Aorta (tissue), 5 donors: ENCODE data around the gene TRIM65. TPM values are rescaled to one million over a fixed set of nuclear protein-coding genes. Genes with fewer than 3 reads are reported as not detected.
A peak's percentile ranks its signal among the peaks of the same experiment; 100 is the strongest.

Source experiments
- ATAC-seq: fragments of 200-7000 bp; cut with Tn5 transposase; one replicate; pipeline ENCODE4 v1.9.1; 2022; ENCODE audit warnings: moderate library complexity; ENCODE audit not compliant: low FRiP score
- DNase-seq, 2 donors: peaks; one replicate each; pipeline ENCODE4 v3.0.0-alpha.2; 2020
- H3K27ac ChIP-seq, 2 donors: one replicate each; pipeline ENCODE4 v1.5.1; 2013; ENCODE audit warnings: low read length in 2 of 2, mild to moderate bottlenecking in 2 of 2, moderate library complexity in 2 of 2, control low read depth in 1 of 2, inconsistent platforms in 1 of 2, low read depth in 1 of 2
- H3K27me3 ChIP-seq, 2 donors: one replicate each; pipeline ENCODE4 v1.6.1; 2013; ENCODE audit warnings: control low read depth in 1 of 2, low read length in 1 of 2, mild to moderate bottlenecking in 1 of 2, moderate library complexity in 1 of 2; ENCODE audit not compliant: insufficient read depth in 2 of 2, control insufficient read depth in 1 of 2
- H3K36me3 ChIP-seq, 2 donors: one replicate each; pipeline ENCODE4 v1.6.1; 2013; ENCODE audit warnings: control low read depth in 1 of 2, low read length in 1 of 2, mild to moderate bottlenecking in 1 of 2; ENCODE audit not compliant: insufficient read depth in 2 of 2, control insufficient read depth in 1 of 2
- H3K4me1 ChIP-seq, 2 donors: one replicate each; pipeline ENCODE4 v1.6.1; 2013; ENCODE audit warnings: low read length in 2 of 2, control low read depth in 1 of 2, mild to moderate bottlenecking in 1 of 2, moderate library complexity in 1 of 2; ENCODE audit not compliant: insufficient read depth in 2 of 2, control insufficient read depth in 1 of 2
- H3K4me3 ChIP-seq, 2 donors: one replicate each; pipeline ENCODE4 v1.5.1; 2013; ENCODE audit warnings: low read length in 2 of 2, control low read depth in 1 of 2, mild to moderate bottlenecking in 1 of 2
- H3K9me3 ChIP-seq: one replicate; pipeline ENCODE4 v1.6.1; 2013; ENCODE audit warnings: mild to moderate bottlenecking, low read length; ENCODE audit not compliant: control insufficient read depth
- WGBS, 2 donors: extraction: QIAGEN DNeasy Blood & Tissue Kit; methylation state at CpG; one replicate each; pipeline ENCODE4 v1.1.7; 2013; 5-methylcytosine and 5-hydroxymethylcytosine counted together
- intact Hi-C, 2 donors: fragments of 100-400 bp; cut with DNase I; formaldehyde crosslinking; loops; one replicate each; pipeline versions ENCODE4 v1.14.2 to v1.15.0; 2022
- polyA plus RNA-seq, 2 donors: library from polyadenylated mRNA; stranded (reverse); fragments of 200-250 nt; gene quantifications; one replicate each; pipeline ENCODE4 v1.2.3, GENCODE V29; 2013
- total RNA-seq, 2 donors: library from RNA; stranded (reverse); fragmentation: NEBNext Ultra II Directional; extraction: Animal tissue kit (Norgen Biotek cat#: 25700); gene quantifications; one replicate each; pipeline ENCODE4 v1.2.1, GENCODE V29; 2021
- donor health status: healthy with polysubstance abuse.
- donor health status: Bipolar disorder and iron deficiency.
- donor health status: DM: no; HTN: no; CAD: no.
- donor health status: DM: no; HTN: no; CAD: no.
- donor health status: DM: yes; HTN: yes; CAD: no.

TRIM65 gene
- total and polyA plus RNA-seq, 4 donors, result 10.0 to 26.6 (median 13.9) TPM

- DNase-seq, result peak in 1 of 2 donors; percentile 33
- Histone ChIP-seq H3K27me3 (no peaks in the 10 kb centered on the region), H3K4me1 (no peaks in the 10 kb centered on the region), H3K36me3 (peaks cover 0 to 2% of the 10 kb centered on the region in 2 donors), H3K9me3 (no peaks in the 10 kb centered on the region), H3K4me3 (no peak overlapping the region), H3K27ac (no peak overlapping the region)
- no peak for ATAC-seq
- intact Hi-C loops, result no loop called here
- 78% methylated on average over 6 of the region's 6 CpGs for WGBS, 2 donors
Observed at GRCh38 chr17:75910699-75911098, 13.9 kb upstream of the TRIM65 start.

GRCh38 chr17:75909812-75910274, 13.1 kb upstream of the TRIM65 start:
- ATAC-seq, result no peak
- 84 to 85% methylated on average over 11 of the region's 11 CpGs for WGBS, 2 donors
- Histone ChIP-seq H3K9me3 (no peaks in the 10 kb centered on the region), H3K27me3 (no peaks in the 10 kb centered on the region), H3K4me3 (no peak overlapping the region), H3K27ac (no peak overlapping the region), H3K4me1 (no peaks in the 10 kb centered on the region), H3K36me3 (peaks cover 0 to 2% of the 10 kb centered on the region in 2 donors)
- intact Hi-C loops, result loop anchor here in 1 of 2 donors (5.0 kb wide), 1 partner anchor 92 kb away; the partner anchor contains the start of gene CDK3
- DNase-seq, result peak in 1 of 2 donors; percentile 40

- no peak overlapping the region for H3K27ac ChIP-seq
- 88 to 90% methylated on average over 14 of the region's 14 CpGs for WGBS, 2 donors
- no peaks in the 10 kb centered on the region for H3K27me3 ChIP-seq
- H3K4me1 ChIP-seq, result no peaks in the 10 kb centered on the region
- ATAC-seq, result no peak
- peak in 1 of 2 donors; percentile 18 for DNase-seq
- intact Hi-C loops, result loop anchor here in 1 of 2 donors (5.0 kb wide), 1 partner anchor 93 kb away; the partner anchor contains the start of gene CDK3
- no peaks in the 10 kb centered on the region for H3K9me3 ChIP-seq
- H3K36me3 ChIP-seq, result peaks cover 0 to 2% of the 10 kb centered on the region in 2 donors
- no peak overlapping the region for H3K4me3 ChIP-seq
Observed at GRCh38 chr17:75909051-75909811, 12.5 kb upstream of the TRIM65 start.

GRCh38 chr17:75908201-75908600, 11.4 kb upstream of the TRIM65 start:
- DNase-seq, result peak in 1 of 2 donors; percentile 27
- WGBS, 2 donors, result 73 to 77% methylated on average over 6 of the region's 6 CpGs
- Histone ChIP-seq H3K4me1 (no peaks in the 10 kb centered on the region), H3K4me3 (no peak overlapping the region), H3K36me3 (peaks cover 0 to 2% of the 10 kb centered on the region in 2 donors), H3K9me3 (no peaks in the 10 kb centered on the region), H3K27me3 (no peaks in the 10 kb centered on the region), H3K27ac (no peak overlapping the region)
- intact Hi-C loops, result loop anchor here in 1 of 2 donors (5.0 kb wide), 1 partner anchor 94 kb away; the partner anchor contains the start of gene CDK3
- no peak for ATAC-seq

DNA sequence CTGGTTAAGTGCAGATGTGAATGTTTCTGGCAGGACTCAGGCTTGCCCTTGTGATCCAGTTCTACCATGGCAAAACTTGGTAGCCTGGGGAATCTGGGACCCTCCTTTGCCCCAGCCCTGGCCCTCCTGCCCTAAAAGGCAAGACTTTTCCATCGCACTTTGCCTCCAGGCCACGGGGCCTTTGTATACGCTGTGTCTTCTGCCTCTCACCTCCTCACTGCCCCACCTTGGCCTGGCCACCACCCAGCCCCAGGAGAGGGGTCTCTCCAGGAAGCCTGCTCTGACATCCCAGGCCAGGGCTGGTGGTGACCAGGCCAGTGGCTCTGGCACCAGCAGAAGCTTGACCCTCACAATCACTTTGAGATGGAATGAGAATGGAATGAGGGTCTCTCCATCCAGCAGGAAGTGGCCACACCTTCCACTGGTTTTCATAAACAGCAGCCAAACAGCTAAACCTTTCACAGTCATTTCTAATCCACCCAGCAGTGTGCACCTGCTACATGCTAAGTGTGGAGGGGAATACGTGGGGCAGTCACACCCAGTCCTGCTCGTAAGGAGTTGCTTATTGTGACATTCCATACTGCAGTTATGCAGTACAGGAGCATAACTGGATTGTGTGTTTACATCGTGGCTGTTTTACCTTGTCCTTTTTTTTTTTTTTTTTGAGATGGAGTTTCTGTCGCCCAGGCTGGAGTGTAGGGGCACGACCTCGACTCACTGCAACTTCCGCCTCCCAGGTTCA, 9.6 kb upstream of the TRIM65 start:
- peak in 1 of 2 donors; percentile 41 for DNase-seq
- 85 to 87% methylated on average over 10 of the region's 10 CpGs for WGBS, 2 donors
- H3K36me3 ChIP-seq, result peaks cover 0 to 3% of the 10 kb centered on the region in 2 donors
- H3K9me3 ChIP-seq, result no peaks in the 10 kb centered on the region
- no peaks in the 10 kb centered on the region for H3K27me3 ChIP-seq
- ATAC-seq, result no peak
- H3K4me1 ChIP-seq, result no peaks in the 10 kb centered on the region
- no peak overlapping the region for H3K4me3 ChIP-seq
- intact Hi-C loops, result loop anchor here in 1 of 2 donors (5.0 kb wide), 1 partner anchor 96 kb away; the partner anchor contains the start of gene CDK3
- no peak overlapping the region for H3K27ac ChIP-seq

DNA sequence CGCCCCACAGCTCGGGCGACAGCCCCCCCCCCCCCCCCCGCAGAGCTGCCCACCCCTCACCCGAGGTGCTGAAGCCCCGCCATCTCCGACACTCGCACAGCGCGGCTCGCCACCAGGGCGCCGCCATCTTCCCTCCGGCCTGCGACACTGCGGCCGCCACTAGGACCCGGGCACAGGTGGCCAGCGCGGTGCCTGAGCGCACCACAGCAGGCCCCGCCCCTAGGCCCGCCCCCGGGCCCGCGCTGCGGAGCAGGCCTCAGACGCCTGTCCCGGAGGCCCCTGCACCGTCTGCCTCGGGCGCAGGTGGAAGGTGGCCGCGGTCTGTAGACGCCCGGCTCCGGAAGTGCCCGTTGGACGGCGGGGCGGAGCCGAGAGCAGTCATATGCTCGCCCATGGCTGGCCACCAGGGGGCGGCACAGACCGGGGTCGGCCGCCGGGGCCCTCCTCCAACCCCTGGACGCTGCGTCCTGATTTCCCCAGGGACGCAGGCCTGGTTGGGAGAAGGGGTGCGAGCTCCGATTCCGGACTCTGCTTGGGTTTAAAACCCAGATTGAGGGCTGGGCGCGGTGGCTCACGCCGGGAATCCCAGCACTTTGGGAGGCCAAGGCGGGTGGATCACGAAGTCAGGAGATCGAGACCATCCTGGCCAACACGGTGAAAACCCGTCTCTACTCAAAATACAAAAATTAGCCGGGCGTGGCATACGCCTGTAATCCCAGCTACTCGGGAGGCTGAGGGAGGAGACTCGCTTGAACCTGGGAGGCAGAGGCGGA, 8.2 kb upstream of the TRIM65 start, which contains the start of gene MRPL38:
Gene MRPL38 (minus strand): TSS at position 136 of the 773 bp plus-strand sequence. CDS start 9 bp downstream, at position 127.
- 1 to 2% methylated on average over 59 to 69 of the region's 69 CpGs for WGBS, 2 donors
- Histone ChIP-seq H3K4me3 (peak within 1 kb of the TSS; percentile 20 to 77), H3K9me3 (no peaks in the 10 kb centered on the region), H3K27ac (peak within 1 kb of the TSS in 1 of 2 donors; percentile 22), H3K27me3 (no peaks in the 10 kb centered on the region), H3K36me3 (peaks cover 0 to 3% of the 10 kb centered on the region in 2 donors), H3K4me1 (no peaks in the 10 kb centered on the region)
- peak; percentile 98 for ATAC-seq
- intact Hi-C loops, result loop anchor here (2.0 to 5.0 kb wide), 2 partner anchors 97 to 100 kb away; partner anchors contain the start of gene CDK3 (in 1 of the 2)
- peak; percentile 95 for DNase-seq

DNA sequence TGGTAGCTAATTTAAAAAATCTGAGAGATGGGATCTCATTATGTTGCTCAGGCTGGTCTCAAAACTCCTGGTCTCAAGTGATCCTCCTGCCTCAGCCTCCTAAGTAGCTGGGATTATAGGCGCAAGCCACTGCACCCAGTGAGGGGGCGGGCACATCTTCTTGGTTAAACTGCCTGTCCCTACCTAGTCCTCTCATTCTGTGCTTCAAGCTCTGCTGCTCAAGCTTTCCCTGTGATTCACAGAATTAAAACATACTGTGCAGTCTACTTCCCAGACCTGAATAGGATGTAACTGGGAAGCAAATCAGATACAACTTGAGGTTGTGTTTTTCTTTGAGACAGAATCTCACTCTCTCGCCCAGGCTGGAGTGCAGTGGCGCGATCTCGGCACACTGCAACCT, 5.7 kb upstream of the TRIM65 start:
- intact Hi-C loops, result no loop called here
- no peak overlapping the region for H3K4me3 ChIP-seq
- DNase-seq (no peak), ATAC-seq (no peak)
- H3K9me3 ChIP-seq, result no peaks in the 10 kb centered on the region
- no peaks in the 10 kb centered on the region for H3K27me3 ChIP-seq
- peaks cover 0 to 3% of the 10 kb centered on the region in 2 donors for H3K36me3 ChIP-seq
- no peaks in the 10 kb centered on the region for H3K4me1 ChIP-seq
- no peak overlapping the region for H3K27ac ChIP-seq
- 91% methylated on average over 6 of the region's 6 CpGs for WGBS, 2 donors

DNA sequence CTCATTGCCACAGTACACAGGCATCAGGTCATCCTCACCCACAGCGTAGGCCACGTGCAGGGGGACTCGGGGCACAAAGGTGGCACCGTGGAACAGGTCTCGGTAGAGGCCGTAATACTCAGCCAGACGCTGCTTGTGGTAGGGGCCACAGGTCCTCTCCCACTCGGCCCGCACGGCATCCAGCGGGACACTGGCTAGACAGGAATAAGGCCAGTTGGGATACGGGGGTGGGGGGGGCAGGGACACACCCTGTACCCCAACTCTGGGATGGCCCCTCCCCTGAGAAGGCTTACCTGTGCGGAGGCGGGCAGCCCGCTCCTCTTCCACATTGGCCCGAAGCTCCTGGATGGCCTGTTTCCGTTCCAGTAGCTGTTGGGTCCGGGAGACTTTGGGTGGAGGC, 5.0 kb upstream of the TRIM65 start:
- intact Hi-C loops, result no loop called here
- 88 to 91% methylated on average over 18 of the region's 18 CpGs for WGBS, 2 donors
- H3K9me3 ChIP-seq, result no peaks in the 10 kb centered on the region
- H3K4me3 ChIP-seq, result no peak overlapping the region
- no peak for ATAC-seq
- DNase-seq, result peak in 1 of 2 donors; percentile 41
- no peak overlapping the region for H3K27ac ChIP-seq
- H3K36me3 ChIP-seq, result peaks cover 0 to 3% of the 10 kb centered on the region in 2 donors
- no peaks in the 10 kb centered on the region for H3K4me1 ChIP-seq
- no peaks in the 10 kb centered on the region for H3K27me3 ChIP-seq
